K562 (cell line): ENCODE data around the gene MRFAP1. TPM values are rescaled to one million over a fixed set of nuclear protein-coding genes. Genes with fewer than 3 reads are reported as not detected.
A peak's percentile ranks its signal among the peaks of the same experiment; 100 is the strongest.

Experiments used
- BRD4 ChIP-seq: fragments of 200-600 bp; sonication (generic); IDR thresholded peaks from 2 replicates; pipeline ENCODE4 v1.6.1; 2017; ENCODE audit warnings: inconsistent platforms
- E2F5 ChIP-seq: sonication (generic); formaldehyde crosslinking; IDR thresholded peaks from 2 replicates; pipeline ENCODE4 v1.8.0; 2022; ENCODE audit warnings: mild to moderate bottlenecking, missing genetic modification reagents
- ETV1 ChIP-seq: fragments of 450-650 bp; conservative IDR thresholded peaks from 2 replicates; pipeline ENCODE4 v1.6.1; 2016; ENCODE audit warnings: missing genetic modification characterization, control low read depth, low read depth, missing compliant biosample characterization
- FOXK1 ChIP-seq: sonication (generic); formaldehyde crosslinking; IDR thresholded peaks from 2 replicates; pipeline ENCODE4 v1.8.0; 2022; ENCODE audit warnings: missing genetic modification reagents, mild to moderate bottlenecking, borderline replicate concordance
- HDAC2 ChIP-seq: fragments of 450-650 bp; IDR thresholded peaks from 2 replicates; pipeline ENCODE4 v1.6.1; 2016; ENCODE audit warnings: mild to moderate bottlenecking
- MED1 ChIP-seq: sonication (generic); formaldehyde crosslinking; IDR thresholded peaks from 2 replicates; pipeline ENCODE4 v1.8.1; 2023; ENCODE audit warnings: missing genetic modification reagents, borderline replicate concordance
- NCOA4 ChIP-seq: fragments of 450-650 bp; IDR thresholded peaks from 2 replicates; pipeline ENCODE4 v1.6.1; 2018; ENCODE audit warnings: mild to moderate bottlenecking; ENCODE audit not compliant: partially characterized antibody
- PHTF2 ChIP-seq: fragments of 250-450 bp; sonication (Bioruptor Pico); IDR thresholded peaks from 2 replicates; pipeline ENCODE4 v1.5.0; 2021; ENCODE audit warnings: mild to moderate bottlenecking
- TCFL5 ChIP-seq: fragments of 250-450 bp; sonication (Bioruptor Pico); conservative IDR thresholded peaks from 2 replicates; pipeline ENCODE4 v1.6.1; 2021; ENCODE audit warnings: mild to moderate bottlenecking, moderate library complexity, matching md5 sums
- TFAM ChIP-seq: fragments of 250-450 bp; sonication (Bioruptor Pico); conservative IDR thresholded peaks from 2 replicates; pipeline ENCODE4 v1.5.0; 2021; ENCODE audit warnings: mild to moderate bottlenecking, moderate library complexity
- THRB ChIP-seq: fragments of 450-650 bp; formaldehyde crosslinking; conservative IDR thresholded peaks from 2 replicates; pipeline ENCODE4 v1.4.0; 2022; ENCODE audit warnings: mild to moderate bottlenecking, missing genetic modification characterization
- XRCC3 ChIP-seq: fragments of 450-650 bp; IDR thresholded peaks from 2 replicates; pipeline ENCODE4 v1.6.1; 2017; ENCODE audit warnings: mild to moderate bottlenecking, moderate library complexity
- ZC3H8 ChIP-seq: fragments of 450-650 bp; IDR thresholded peaks from 2 replicates; pipeline ENCODE4 v1.6.1; 2017
- ZNF444 ChIP-seq: fragments of 250-450 bp; sonication (Bioruptor Pico); IDR thresholded peaks from 2 replicates; pipeline ENCODE4 v1.4.0; 2020; ENCODE audit warnings: mild to moderate bottlenecking, moderate library complexity
- ZNF695 ChIP-seq: fragments of 450-650 bp; formaldehyde crosslinking; IDR thresholded peaks from 2 replicates; pipeline ENCODE4 v1.4.0; 2020; ENCODE audit warnings: mild to moderate bottlenecking, moderate library complexity
- ZNF76 ChIP-seq: fragments of 250-450 bp; sonication (Bioruptor Pico); IDR thresholded peaks from 2 replicates; pipeline ENCODE4 v1.4.0; 2020; ENCODE audit warnings: mild to moderate bottlenecking, moderate library complexity, borderline replicate concordance
- polyA plus RNA-seq, 8 experiments: library from polyadenylated mRNA; depleted of rRNA in 4 of 8; stranded (reverse) in 5 of 8; unstranded in 3 of 8; fragments of >200 nt; fragmentation: Nextera tagmentation in 2 of 8; fragmentation: Illumina TruSeq in 1 of 8; extraction: Ambion mirVana in 2 of 8; extraction: Trizol in 1 of 8; gene quantifications; 2 replicates each; pipeline versions ENCODE4 v1.2.1 to v1.2.3, GENCODE V29; 2011 to 2014; ENCODE audit warnings: inconsistent platforms in 1 of 8, missing spikeins in 1 of 8
- total RNA-seq, 7 experiments: library from RNA; depleted of rRNA in 6 of 7; stranded (reverse); fragments of >200 nt in 6 of 7; fragmentation: Illumina TruSeq in 2 of 7; extraction: Trizol in 2 of 7; gene quantifications; 2 replicates each; pipeline versions ENCODE4 v1.2.1 to v1.2.3, GENCODE V29; 2011 to 2021; ENCODE audit warnings: low replicate concordance in 1 of 7
- TF ChIP-seq, protein P1 (sequence below), 2 experiments: IDR thresholded peaks; 2 replicates each; pipeline ENCODE4 v1.6.1; 2012; ENCODE audit warnings: improper control_type of control experiment in 2 of 2, low read depth in 2 of 2, low read length in 2 of 2, borderline replicate concordance in 1 of 2
- TF ChIP-seq, protein P2 (sequence below), 2 experiments: fragments of 250-450 bp in 1 of 2; fragments of 450-650 bp in 1 of 2; sonication (Bioruptor Pico) in 1 of 2; IDR thresholded peaks; 2 replicates each; pipeline versions ENCODE4 v1.6.1 to v1.8.0; 2016 to 2021; ENCODE audit warnings: mild to moderate bottlenecking in 2 of 2, moderate library complexity in 2 of 2, missing compliant biosample characterization in 1 of 2, missing genetic modification characterization in 1 of 2

The MRFAP1 gene
- total and polyA plus RNA-seq, 9 of the 15 experiments (the other 6 are each of a cell fraction or from before 2014, with no cell fraction given): 46.0 to 270 (median 151) TPM

- no peak for TF ChIP-seq ZNF444 (CRISPR knock-in tag)
- no peak for TF ChIP-seq TFAM (CRISPR knock-in tag)
- TF ChIP-seq, protein P1, sequence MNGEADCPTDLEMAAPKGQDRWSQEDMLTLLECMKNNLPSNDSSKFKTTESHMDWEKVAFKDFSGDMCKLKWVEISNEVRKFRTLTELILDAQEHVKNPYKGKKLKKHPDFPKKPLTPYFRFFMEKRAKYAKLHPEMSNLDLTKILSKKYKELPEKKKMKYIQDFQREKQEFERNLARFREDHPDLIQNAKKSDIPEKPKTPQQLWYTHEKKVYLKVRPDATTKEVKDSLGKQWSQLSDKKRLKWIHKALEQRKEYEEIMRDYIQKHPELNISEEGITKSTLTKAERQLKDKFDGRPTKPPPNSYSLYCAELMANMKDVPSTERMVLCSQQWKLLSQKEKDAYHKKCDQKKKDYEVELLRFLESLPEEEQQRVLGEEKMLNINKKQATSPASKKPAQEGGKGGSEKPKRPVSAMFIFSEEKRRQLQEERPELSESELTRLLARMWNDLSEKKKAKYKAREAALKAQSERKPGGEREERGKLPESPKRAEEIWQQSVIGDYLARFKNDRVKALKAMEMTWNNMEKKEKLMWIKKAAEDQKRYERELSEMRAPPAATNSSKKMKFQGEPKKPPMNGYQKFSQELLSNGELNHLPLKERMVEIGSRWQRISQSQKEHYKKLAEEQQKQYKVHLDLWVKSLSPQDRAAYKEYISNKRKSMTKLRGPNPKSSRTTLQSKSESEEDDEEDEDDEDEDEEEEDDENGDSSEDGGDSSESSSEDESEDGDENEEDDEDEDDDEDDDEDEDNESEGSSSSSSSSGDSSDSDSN (IDR thresholded peaks at IDR 0.05; ENCODE audit: borderline replicate concordance in 1 of 2, low read depth in 2 of 2, low read length in 2 of 2): peak in 1 of 2 experiments; percentile 38; a peak in 1 of 4 replicates
- TF ChIP-seq MED1 (CRISPR knock-in tag): no peak
- no peak for TF ChIP-seq THRB (CRISPR knock-in tag)
- no peak for TF ChIP-seq HDAC2
- 0 out of 2 replicates have a peak, but pooled peaks have one; percentile 16 for TF ChIP-seq ZC3H8
- TF ChIP-seq FOXK1: no peak; the same call in 1 of the 2 replicates
- TF ChIP-seq ETV1 (tag): no peak
- TF ChIP-seq, protein P2, sequence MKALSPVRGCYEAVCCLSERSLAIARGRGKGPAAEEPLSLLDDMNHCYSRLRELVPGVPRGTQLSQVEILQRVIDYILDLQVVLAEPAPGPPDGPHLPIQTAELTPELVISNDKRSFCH (CRISPR knock-in tag; IDR thresholded peaks at IDR 0.05): no peak
- TF ChIP-seq, protein P2 (tag; IDR thresholded peaks at IDR 0.05): no peak
- TF ChIP-seq ZNF695: no peak
- TF ChIP-seq E2F5 (CRISPR knock-in tag): no peak
- TF ChIP-seq TCFL5 (CRISPR knock-in tag): no peak
- no peak for TF ChIP-seq NCOA4
- no peak for TF ChIP-seq BRD4
- no peak for TF ChIP-seq ZNF76 (CRISPR knock-in tag)
- no peak for TF ChIP-seq PHTF2 (CRISPR knock-in tag)
- TF ChIP-seq XRCC3: no peak
Measured at GRCh38 chr4:6641164-6641970, 882 bp downstream of the MRFAP1 start (continued).
